Smooth muscle cell (in vitro differentiated cells): ENCODE measurements around the gene ZNF205. TPM values are rescaled to one million over a fixed set of nuclear protein-coding genes. Genes with fewer than 3 reads are reported as not detected.
"Not testable (repeated sequence)": the region's sequence is repeated elsewhere in the genome, so short reads cannot be mapped to it uniquely, and the experiment has no call there.

Source experiments
- DNase-seq: peaks from one replicate; lab custom pipeline; 2025; ENCODE audit not compliant: unreplicated experiment; lab: John Stamatoyannopoulos, UW
- H2AFZ ChIP-seq: fragments of 200-600 bp; sonication (generic); 2 replicates; pipeline ENCODE4 v1.6.0; 2016; ENCODE audit warnings: antibody characterized with exemption, low read depth, mild to moderate bottlenecking
- H3F3A ChIP-seq: fragments of 200-600 bp; sonication (generic); 2 replicates; pipeline ENCODE4 v1.6.0; 2017; ENCODE audit warnings: antibody characterized with exemption, low read depth
- H3K27ac ChIP-seq: fragments of 200-600 bp; sonication (generic); 2 replicates; pipeline ENCODE4 v1.5.1; 2016; ENCODE audit warnings: low read depth, mild to moderate bottlenecking
- H3K27me3 ChIP-seq: fragments of 200-600 bp; sonication (generic); 2 replicates; pipeline ENCODE4 v1.6.1; 2016; ENCODE audit warnings: low read depth, mild to moderate bottlenecking
- H3K36me3 ChIP-seq: fragments of 200-600 bp; sonication (generic); 2 replicates; pipeline ENCODE4 v1.5.1; 2016; ENCODE audit warnings: low read depth
- H3K4me1 ChIP-seq: fragments of 200-600 bp; sonication (generic); 2 replicates; pipeline ENCODE4 v1.5.1; 2016; ENCODE audit warnings: low read depth
- H3K4me2 ChIP-seq: fragments of 200-600 bp; sonication (generic); 2 replicates; pipeline ENCODE4 v1.6.0; 2016; ENCODE audit warnings: mild to moderate bottlenecking
- H3K4me3 ChIP-seq: fragments of 200-600 bp; sonication (generic); 2 replicates; pipeline ENCODE4 v1.5.1; 2016; ENCODE audit warnings: mild to moderate bottlenecking
- H3K79me2 ChIP-seq: fragments of 200-600 bp; sonication (generic); 2 replicates; pipeline ENCODE4 v1.6.0; 2016; ENCODE audit warnings: low read depth, mild to moderate bottlenecking
- H3K9ac ChIP-seq: fragments of 200-600 bp; sonication (generic); 2 replicates; pipeline ENCODE4 v1.6.0; 2016; ENCODE audit warnings: low read depth
- H3K9me3 ChIP-seq: fragments of 200-600 bp; sonication (generic); replicated peaks from 2 replicates; pipeline ENCODE4 v1.5.1; 2016; ENCODE audit warnings: low read depth
- H4K20me1 ChIP-seq: fragments of 200-600 bp; sonication (generic); 2 replicates; pipeline ENCODE4 v1.6.0; 2016; ENCODE audit warnings: low read depth
- WGBS: methylation state at CpG from one replicate; pipeline ENCODE4 v1.1.7; 2016; ENCODE audit warnings: low lambda C conversion rate; 5-methylcytosine and 5-hydroxymethylcytosine counted together
- polyA plus RNA-seq: library from polyadenylated mRNA; unstranded; fragments of >200 nt; fragmentation: Nextera tagmentation; extraction: Ambion mirVana; gene quantifications from 2 replicates; pipeline ENCODE4 v1.2.1, GENCODE V29; 2016
- total RNA-seq: library from RNA; depleted of rRNA; stranded (reverse); fragments of >200 nt; gene quantifications from 2 replicates; pipeline ENCODE4 v1.2.3, GENCODE V29; 2014
- TF ChIP-seq, protein P1 (sequence below): fragments of 200-600 bp; sonication (generic); IDR thresholded peaks from 2 replicates; pipeline ENCODE4 v1.5.1; 2017; ENCODE audit warnings: borderline replicate concordance, mild to moderate bottlenecking, antibody characterized with exemption; ENCODE audit not compliant: insufficient read depth, poor library complexity, severe bottlenecking

ZNF205 gene
- total and polyA plus RNA-seq, 2 experiments from 2014 or later = 7.2 to 11.9 TPM

DNA sequence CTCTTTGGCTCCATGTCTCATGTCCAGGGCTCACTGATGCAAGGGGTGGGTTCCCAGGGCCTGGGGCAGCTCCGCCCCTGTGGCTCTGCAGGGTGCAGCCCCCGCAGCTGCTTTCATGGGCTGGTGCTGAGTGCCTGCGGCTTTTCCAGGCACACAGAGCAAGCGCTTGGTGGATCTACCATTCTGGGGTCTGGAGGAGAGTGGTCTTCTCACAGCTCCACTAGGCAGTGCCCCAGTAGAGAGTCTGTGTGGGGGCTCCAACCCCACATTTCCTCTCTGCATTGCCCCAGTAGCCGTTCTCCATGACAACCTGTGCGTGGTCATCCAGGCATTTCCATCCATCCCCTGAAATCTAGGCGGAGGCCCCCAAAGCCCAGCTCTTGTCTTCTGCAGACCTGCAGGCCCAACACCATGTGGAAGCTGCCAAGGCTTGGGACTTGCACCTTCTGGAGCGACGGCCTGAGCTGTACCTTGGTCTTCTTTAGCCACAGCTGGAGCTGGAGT is 41.7 kb upstream of the ZNF205 start:
- H3K9me3 ChIP-seq = no peaks in the 10 kb centered on the region
- no peak overlapping the region for H3K27ac ChIP-seq
- H2AFZ ChIP-seq = no peak overlapping the region
- 92% methylated on average over 9 of the region's 9 CpGs for WGBS
- DNase-seq = no peak
- no peaks in the 10 kb centered on the region for H3F3A ChIP-seq
- H3K9ac ChIP-seq = no peak overlapping the region
- TF ChIP-seq, protein P1, sequence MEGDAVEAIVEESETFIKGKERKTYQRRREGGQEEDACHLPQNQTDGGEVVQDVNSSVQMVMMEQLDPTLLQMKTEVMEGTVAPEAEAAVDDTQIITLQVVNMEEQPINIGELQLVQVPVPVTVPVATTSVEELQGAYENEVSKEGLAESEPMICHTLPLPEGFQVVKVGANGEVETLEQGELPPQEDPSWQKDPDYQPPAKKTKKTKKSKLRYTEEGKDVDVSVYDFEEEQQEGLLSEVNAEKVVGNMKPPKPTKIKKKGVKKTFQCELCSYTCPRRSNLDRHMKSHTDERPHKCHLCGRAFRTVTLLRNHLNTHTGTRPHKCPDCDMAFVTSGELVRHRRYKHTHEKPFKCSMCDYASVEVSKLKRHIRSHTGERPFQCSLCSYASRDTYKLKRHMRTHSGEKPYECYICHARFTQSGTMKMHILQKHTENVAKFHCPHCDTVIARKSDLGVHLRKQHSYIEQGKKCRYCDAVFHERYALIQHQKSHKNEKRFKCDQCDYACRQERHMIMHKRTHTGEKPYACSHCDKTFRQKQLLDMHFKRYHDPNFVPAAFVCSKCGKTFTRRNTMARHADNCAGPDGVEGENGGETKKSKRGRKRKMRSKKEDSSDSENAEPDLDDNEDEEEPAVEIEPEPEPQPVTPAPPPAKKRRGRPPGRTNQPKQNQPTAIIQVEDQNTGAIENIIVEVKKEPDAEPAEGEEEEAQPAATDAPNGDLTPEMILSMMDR = no peak
- no peaks in the 10 kb centered on the region for H3K27me3 ChIP-seq
- H3K4me3 ChIP-seq = no peak overlapping the region
- H3K4me2 ChIP-seq = no peak overlapping the region
- H3K79me2 ChIP-seq = no peaks in the 10 kb centered on the region
- H4K20me1 ChIP-seq = no peaks in the 10 kb centered on the region
- H3K36me3 ChIP-seq = no peaks in the 10 kb centered on the region
- no peaks in the 10 kb centered on the region for H3K4me1 ChIP-seq

DNA sequence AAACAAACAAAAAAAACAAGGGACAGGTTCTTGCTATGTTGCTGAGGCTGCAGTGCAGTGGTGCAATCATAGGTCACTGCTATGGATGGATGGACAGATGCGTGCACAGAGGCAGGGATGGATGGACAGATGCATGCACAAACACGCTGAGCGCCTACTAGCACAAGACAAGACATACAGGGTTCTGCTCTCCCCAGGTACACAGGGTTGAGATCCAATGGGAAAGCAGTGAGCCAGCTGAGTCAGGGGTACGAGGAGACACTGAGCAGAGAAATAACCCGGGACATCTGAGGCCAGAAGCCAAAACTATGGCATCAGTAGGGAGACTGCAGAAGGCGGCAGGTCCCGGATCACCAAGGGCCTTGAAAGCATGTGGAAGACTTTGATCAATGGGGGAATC is 40.7 kb upstream of the ZNF205 start:
- Histone ChIP-seq H4K20me1 (no peaks in the 10 kb centered on the region), H2AFZ (no peak overlapping the region), H3K4me1 (no peaks in the 10 kb centered on the region), H3K4me2 (no peak overlapping the region), H3F3A (no peaks in the 10 kb centered on the region), H3K9ac (no peak overlapping the region), H3K79me2 (no peaks in the 10 kb centered on the region), H3K9me3 (no peaks in the 10 kb centered on the region), H3K36me3 (no peaks in the 10 kb centered on the region), H3K27me3 (no peaks in the 10 kb centered on the region), H3K4me3 (no peak overlapping the region), H3K27ac (no peak overlapping the region)
- DNase-seq = no peak
- TF ChIP-seq, protein P1 = no peak
- WGBS = 88% methylated on average over 7 of the region's 7 CpGs

DNA sequence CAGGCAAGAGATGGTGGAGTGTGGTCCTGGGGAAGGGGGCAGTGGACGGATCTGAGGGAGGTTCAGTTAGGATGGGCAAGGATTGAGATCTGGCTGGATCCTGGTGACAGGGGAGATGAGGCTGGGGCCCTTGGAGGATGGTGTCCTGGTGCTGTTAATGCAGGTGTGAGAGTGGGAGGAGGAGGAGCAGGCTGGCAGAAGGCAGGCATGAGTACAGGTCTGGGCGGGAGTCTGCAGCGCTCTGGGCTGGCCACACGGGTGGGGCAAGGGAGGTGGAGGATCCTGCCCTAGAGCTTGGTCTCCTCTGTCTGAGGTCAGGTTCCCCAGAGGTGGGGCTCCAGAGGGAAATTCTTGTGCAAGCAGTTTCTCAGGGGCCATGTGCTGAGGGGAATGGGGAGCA is 40.2 kb upstream of the ZNF205 start:
- not testable (repeated sequence) for H3K79me2 ChIP-seq, H3K4me3 ChIP-seq, DNase-seq, H4K20me1 ChIP-seq, H3K9ac ChIP-seq, H3K27me3 ChIP-seq, H3K4me1 ChIP-seq, H3K36me3 ChIP-seq, H3K27ac ChIP-seq, H2AFZ ChIP-seq, H3K9me3 ChIP-seq, H3F3A ChIP-seq, H3K4me2 ChIP-seq
- 78% methylated on average over 1 of the region's 4 CpGs for WGBS

DNA sequence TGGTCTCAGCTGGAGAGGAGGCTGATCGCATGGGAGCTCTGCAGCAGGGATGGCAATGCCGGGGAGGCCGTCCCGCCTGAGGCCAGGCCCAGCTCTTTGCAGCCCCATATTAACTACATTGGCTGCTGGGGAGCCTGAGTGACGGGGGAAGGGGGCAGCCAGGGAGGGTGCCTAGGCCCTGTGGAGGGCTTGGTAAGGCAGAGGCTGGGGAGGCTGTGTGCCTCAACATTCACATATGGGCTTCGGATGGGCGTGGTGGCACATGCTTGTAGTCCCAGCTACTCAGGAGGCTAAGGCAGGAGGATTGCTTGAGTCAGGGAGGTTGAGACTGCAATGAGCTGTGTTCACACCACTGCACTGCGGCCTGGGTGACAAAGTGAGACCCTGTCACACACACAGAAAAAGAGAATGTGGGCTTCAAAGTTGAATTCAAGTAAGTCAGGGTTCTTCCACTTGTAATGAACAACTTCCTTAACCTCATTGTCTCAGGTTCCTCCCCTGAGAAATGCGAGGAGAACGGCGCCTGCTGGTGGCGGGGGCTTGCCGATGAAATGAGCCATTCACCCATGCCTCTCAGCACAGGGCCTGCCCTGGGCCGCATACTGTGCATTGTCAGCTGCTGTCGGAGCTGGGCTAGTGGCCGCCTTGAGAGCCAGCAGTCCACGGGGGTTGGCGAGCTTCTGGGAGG is 39.7 kb upstream of the ZNF205 start:
- H3K4me3 ChIP-seq, H3K27me3 ChIP-seq, H3F3A ChIP-seq, H3K9me3 ChIP-seq, H3K9ac ChIP-seq, H3K4me2 ChIP-seq, H3K27ac ChIP-seq, H3K79me2 ChIP-seq, DNase-seq, H3K36me3 ChIP-seq, H3K4me1 ChIP-seq, H4K20me1 ChIP-seq, H2AFZ ChIP-seq: not testable (repeated sequence)
- 77% methylated on average over 11 of the region's 18 CpGs for WGBS

DNA sequence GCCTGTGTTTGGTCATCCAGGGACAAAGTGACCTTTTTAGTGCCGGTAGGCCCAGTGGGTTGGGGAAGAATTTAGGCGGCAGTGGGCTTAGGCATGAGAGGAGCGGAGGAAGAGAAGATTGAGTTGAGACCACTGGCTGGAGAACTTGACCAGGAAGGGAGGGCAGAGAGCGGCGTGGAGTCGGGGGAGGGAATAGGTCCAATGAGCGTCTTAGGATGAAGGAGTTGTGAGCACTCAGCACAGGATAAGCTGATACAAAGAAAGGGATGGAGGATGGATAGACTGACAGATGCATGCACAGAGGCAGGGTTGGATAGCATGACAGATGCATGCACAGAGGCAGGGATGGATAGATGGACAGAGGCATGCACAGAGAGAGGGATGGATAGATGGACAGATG is 38.9 kb upstream of the ZNF205 start:
- H3K79me2 ChIP-seq = no peaks in the 10 kb centered on the region
- 94% methylated on average over 7 of the region's 7 CpGs for WGBS
- no peaks in the 10 kb centered on the region for H3K9me3 ChIP-seq
- H3F3A ChIP-seq = no peaks in the 10 kb centered on the region
- H3K9ac ChIP-seq = no peak overlapping the region
- H2AFZ ChIP-seq = no peak overlapping the region
- no peak overlapping the region for H3K4me2 ChIP-seq
- no peaks in the 10 kb centered on the region for H3K36me3 ChIP-seq
- H3K27ac ChIP-seq = no peak overlapping the region
- DNase-seq = no peak
- no peaks in the 10 kb centered on the region for H4K20me1 ChIP-seq
- TF ChIP-seq, protein P1 = no peak
- no peak overlapping the region for H3K4me3 ChIP-seq
- H3K27me3 ChIP-seq = no peaks in the 10 kb centered on the region
- H3K4me1 ChIP-seq = no peaks in the 10 kb centered on the region
